IPS-11a (cell line): ENCODE data around the gene PLA2G12A.
"Not testable (repeated sequence)": the region's sequence is repeated elsewhere in the genome, so short reads cannot be mapped to it uniquely, and the experiment has no call there.

Source experiments
- H3K4me3 ChIP-seq: one replicate; pipeline ENCODE4 v1.5.1; 2013; ENCODE audit warnings: low read depth, low read length, control low read depth

Gene PLA2G12A

GRCh38 chr4:109682875-109683274 lies 47.0 kb downstream of the PLA2G12A start:
- H3K4me3 ChIP-seq: no peak overlapping the region

- H3K4me3 ChIP-seq: not testable (repeated sequence)
Measured at GRCh38 chr4:109678925-109679324, 50.9 kb downstream of the PLA2G12A start.

DNA sequence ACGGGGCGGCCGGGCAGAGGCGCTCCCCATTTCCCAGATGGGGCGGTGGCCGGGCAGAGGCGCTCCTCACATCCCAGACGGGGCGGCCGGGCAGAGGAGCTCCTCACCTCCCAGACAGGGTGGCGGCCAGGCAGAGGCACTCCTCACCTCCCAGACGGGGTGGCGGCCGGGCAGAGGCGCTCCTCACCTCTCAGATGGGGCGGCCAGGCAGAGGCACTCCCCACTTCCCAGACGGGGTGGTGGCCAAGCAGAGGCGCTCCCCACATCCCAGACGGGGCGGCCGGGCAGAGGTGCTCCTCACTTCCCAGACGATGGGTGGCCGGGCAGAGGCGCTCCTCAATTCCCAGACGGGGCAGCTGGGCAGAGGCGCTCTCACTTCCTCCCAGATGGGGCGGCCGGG lies 51.4 kb downstream of the PLA2G12A start:
- H3K4me3 ChIP-seq: not testable (repeated sequence)

- H3K4me3 ChIP-seq: no peak overlapping the region
Measured at GRCh38 chr4:109676886-109677285, 53.0 kb downstream of the PLA2G12A start.

DNA sequence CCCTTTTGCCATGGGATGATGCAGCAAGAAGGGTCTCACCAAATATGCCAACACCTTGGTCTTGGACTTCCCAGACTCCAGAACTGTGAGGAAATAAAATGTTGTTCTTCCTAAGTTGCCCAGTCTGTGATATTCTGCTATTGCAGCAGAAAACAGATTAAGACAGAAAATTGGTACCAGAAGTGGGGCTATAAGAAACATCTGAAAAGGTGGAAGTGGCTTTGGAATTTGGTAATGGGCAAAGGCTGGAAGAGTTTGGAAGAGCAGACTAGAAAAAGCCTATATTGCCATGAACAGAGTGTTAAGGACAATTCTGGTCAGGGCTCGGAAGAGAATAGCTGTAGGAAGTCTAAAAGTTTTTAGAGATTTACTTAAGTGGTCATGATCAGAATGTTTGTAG lies 54.0 kb downstream of the PLA2G12A start:
- H3K4me3 ChIP-seq: no peak overlapping the region

GRCh38 chr4:109675181-109675580 lies 54.7 kb downstream of the PLA2G12A start:
- H3K4me3 ChIP-seq: no peak overlapping the region

DNA sequence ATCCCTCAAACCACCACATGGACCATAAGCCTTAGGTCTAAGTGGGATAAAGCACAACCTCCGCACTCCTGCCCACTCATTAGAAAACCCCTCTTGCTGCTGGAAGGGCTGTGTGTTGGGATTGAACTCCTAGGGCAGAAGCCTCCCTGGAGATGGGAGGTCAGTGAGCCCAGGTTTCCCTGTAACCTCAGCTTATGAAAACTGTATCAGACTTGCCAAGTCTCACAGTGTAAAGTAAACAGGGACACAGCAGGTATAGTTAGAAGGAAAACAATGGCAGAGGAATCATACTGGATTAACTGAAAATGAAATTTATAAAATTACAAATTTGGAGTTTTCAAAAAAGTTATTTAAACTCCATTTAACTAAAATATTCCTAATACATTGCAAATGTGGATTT lies 56.6 kb downstream of the PLA2G12A start:
- no peak overlapping the region for H3K4me3 ChIP-seq

DNA sequence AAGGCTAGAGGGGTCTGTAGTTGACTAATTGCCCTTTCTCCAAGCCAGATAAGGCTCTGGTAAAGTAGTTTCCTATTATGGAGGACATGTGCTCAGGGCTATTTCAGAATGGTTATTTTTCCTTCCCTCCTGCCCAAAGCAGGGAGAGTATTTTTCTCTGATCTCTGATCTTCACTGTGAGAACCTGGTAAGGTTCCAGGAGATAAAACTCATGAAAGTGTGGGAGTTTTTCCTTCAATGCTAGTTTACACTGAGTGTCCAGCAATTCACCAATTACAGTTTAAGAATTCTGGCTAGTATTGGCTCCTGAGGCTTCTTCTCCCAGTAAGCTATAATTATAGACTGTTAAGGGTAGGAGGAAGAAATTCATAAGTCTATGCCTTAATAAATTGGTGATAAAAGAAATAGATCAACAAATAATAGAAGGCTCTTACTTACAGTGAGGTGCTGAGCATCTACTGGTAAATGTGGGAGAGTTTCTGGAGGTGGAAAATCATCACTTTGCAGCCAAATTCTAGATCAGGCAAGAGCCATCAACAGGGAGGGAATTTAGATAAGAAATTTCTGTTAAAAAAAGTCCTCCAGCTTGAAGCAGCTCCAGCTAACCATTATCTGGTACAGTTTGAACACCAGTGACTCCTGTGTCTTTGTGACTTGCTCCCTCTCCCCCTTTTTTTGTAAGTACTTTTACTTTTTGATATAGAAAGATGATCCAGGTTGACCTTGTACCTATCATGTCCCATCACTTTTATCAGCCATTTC lies 57.5 kb downstream of the PLA2G12A start:
- H3K4me3 ChIP-seq: no peak overlapping the region

DNA sequence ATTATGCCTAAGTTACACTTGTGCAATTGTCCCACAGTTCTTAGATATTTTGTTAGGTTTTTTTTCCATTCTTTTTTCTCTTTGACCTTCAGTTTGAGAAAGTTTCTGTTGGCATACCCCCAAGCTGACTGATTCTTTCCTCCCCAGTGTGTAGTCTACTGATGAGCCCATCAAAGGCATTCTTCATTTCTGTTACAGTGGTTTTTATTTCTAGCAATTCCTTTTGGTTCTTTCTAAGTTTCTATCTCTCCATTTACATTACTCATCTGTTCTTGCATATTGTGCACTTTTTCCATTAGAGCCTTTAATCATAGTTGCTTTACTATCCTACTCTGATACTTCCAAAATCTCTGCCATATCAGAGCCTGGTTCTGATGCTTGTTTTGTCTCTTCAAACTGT lies 58.5 kb downstream of the PLA2G12A start:
- no peak overlapping the region for H3K4me3 ChIP-seq

DNA sequence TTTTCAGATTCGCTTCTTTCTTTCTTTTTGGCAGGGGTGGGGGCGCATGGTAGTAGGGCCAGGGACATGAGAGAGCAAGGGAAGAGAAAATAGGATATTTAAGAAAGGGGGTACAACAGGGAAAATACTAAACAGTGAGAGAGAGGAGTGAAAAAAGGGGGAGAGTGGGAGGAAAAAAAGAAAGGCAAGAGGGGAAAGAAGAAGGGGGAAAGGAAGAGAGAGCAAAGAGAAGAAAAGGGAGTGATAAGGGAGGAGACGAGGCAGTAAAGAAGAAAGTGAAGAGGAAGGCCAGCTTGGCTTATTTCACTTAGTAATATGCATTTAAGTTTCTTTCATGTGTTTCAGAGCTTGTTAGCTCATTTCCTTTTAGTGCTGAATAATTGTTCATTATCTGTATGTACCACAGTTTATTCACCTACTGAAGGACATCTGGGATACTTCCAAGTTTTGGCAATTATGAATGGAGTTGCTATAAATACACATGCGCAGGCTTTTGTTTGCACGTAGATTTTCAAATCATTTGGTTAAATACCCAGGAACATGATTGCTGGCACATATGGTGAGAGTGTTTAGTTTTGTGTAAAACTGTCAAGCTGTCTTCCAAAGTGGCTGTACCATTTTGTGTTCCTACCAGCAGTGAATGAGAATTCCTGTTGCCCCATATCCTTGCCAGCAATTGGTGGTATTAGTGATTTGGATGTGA lies 63.9 kb downstream of the PLA2G12A start:
- H3K4me3 ChIP-seq: no peak overlapping the region

- no peak overlapping the region for H3K4me3 ChIP-seq
Measured at GRCh38 chr4:109662771-109663170, 67.1 kb downstream of the PLA2G12A start.

DNA sequence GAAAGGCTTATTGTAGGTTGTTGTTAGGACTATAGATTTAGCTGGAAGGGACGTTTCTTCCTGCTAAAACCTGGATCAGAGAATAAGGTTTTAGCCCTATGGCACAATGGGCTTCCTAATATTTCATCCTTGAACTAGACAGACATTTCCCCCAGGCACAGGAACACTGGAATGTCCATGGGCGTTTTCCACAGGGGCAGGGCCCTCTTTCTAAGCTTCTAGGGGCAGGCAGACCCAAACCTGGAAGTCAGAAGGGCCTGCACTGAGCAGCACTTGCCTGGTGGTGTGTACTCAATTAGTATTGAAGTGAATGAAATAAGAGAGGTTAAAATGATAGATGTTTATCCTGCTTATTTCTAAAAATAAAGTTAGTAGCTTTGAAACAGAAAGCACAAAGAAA lies 67.8 kb downstream of the PLA2G12A start:
- H3K4me3 ChIP-seq: no peak overlapping the region
